Measurements from ENCODE around the gene HAGHL. TPM values are rescaled to one million over a fixed set of nuclear protein-coding genes. Genes with fewer than 3 reads are reported as not detected.

Gene HAGHL
- total and polyA plus RNA-seq, 2 donors (not counting 3 experiments of a cell fraction or from before 2014, with no cell fraction given), result 6.3 to 6.8 TPM

DNA sequence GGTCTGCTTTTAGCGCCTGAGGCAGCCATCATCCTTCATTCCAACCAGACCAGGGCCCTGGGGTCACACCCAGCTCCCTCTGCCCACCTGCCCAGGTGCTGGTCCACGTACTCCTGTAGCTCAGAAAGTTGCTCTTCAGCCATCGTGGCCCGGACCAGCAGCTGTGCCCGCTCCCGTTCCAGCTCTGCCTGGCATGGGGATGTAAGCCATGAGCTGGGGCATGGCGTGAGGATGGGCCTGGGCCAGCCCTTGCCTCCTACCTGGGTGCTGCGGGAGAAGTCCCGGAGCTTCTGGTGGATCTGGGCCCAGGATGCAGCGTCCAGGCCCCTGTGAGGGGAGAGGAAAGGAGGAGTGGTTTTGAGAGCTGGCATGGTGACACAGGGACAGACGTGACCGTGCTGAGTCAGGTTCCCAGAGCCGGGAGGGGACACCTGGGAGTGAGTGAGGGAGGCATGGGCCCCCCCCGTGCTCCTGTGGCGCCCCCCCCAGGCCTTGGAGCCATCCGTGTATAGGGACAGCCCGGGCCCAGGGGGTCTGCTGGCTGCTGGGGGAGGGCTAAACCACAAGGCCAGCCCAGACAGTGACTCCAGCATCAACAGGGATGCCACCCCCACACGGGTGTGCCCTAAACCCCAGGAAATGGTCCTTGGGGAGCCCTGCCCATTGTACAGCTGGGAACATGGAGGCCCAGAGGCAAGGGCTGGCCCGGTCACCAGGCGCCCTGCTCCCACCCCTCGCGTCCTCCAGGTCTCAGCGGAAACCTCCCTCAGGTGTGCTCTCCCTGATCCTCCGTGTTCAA lies 3.9 kb upstream of the HAGHL start:
- dilution Hi-C loops (cut with MboI; ENCODE audit: extremely low pct_ligation_motif_present, low sequenced_read_pairs), result no loop called here
- H3K9ac ChIP-seq (replicated peaks; ENCODE audit: extremely low read depth, insufficient read depth, low read length), result no peak overlapping the region
- TF ChIP-seq POLR2AphosphoS5 (IDR thresholded peaks at IDR 0.05; ENCODE audit: insufficient read depth, low read depth, low read length) (no peak), EZH2 (IDR thresholded peaks at IDR 0.05; ENCODE audit: borderline replicate concordance, low read depth, low read length, severe bottlenecking) (no peak), POLR2A (IDR thresholded peaks at IDR 0.05; ENCODE audit: low read depth, low read length) (no peak), GATA2 (IDR thresholded peaks at IDR 0.05; ENCODE audit: insufficient read depth, insufficient read length, low read depth, low read length) (no peak), MYC (IDR thresholded peaks at IDR 0.05; ENCODE audit: low read depth, low read length) (no peak)
- TF ChIP-seq, protein P1, sequence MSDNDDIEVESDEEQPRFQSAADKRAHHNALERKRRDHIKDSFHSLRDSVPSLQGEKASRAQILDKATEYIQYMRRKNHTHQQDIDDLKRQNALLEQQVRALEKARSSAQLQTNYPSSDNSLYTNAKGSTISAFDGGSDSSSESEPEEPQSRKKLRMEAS (IDR thresholded peaks at IDR 0.05; ENCODE audit: insufficient read depth, insufficient read length), result no peak
- intact Hi-C loops (cut with micrococcal nuclease), result no loop called here
- no peaks in the 10 kb centered on the region for H3K79me2 ChIP-seq (ENCODE audit: control insufficient read depth, insufficient read depth, low read length)
- no peaks in the 10 kb centered on the region for H3K27me3 ChIP-seq (ENCODE audit: control insufficient read depth in 2 of 2, insufficient read depth in 2 of 2, low read length in 2 of 2)
- H3K4me1 ChIP-seq (ENCODE audit: control insufficient read depth, extremely low read depth, insufficient read depth, low read length), result peaks cover 24% of the 10 kb centered on the region
- ChIA-PET CTCF (interaction anchor here (1.4 kb wide), 1 partner anchor 65 kb away, joined by 4 read pairs; the partner anchor contains the start of genes CHTF18 and RPUSD1), POLR2A (no interaction called here)
- no peak overlapping the region for H2AFZ ChIP-seq (ENCODE audit: low read depth, low read length)
- H3K9me1 ChIP-seq (replicated peaks; ENCODE audit: control insufficient read depth, extremely low read depth, insufficient read depth, low read length), result no peaks in the 10 kb centered on the region
- no TSS peak for BruUV-seq (replicated peaks)
- FAIRE-seq (no peak), DNase-seq (ENCODE audit: low read depth, low spot score) (no peak)
- H3K27ac ChIP-seq (ENCODE audit: insufficient read depth, low read depth, low read length), result no peak overlapping the region
- H3K9me3 ChIP-seq (replicated peaks; ENCODE audit: control insufficient read depth, insufficient read depth, low read length), result no peaks in the 10 kb centered on the region
- no peak overlapping the region for H3K4me2 ChIP-seq (ENCODE audit: insufficient read depth, low read length)
- H3K4me3 ChIP-seq (replicated peaks in 1 of 3; ENCODE audit: insufficient read depth in 1 of 3, low read depth in 1 of 3, low read length in 3 of 3), result no peak overlapping the region
- H4K20me1 ChIP-seq (replicated peaks; ENCODE audit: control insufficient read depth, extremely low read depth, insufficient read depth, low read length), result no peaks in the 10 kb centered on the region
- no peaks in the 10 kb centered on the region for H3K36me3 ChIP-seq (ENCODE audit: control insufficient read depth in 2 of 2, extremely low read depth in 1 of 2, insufficient read depth in 2 of 2, low read length in 2 of 2)

DNA sequence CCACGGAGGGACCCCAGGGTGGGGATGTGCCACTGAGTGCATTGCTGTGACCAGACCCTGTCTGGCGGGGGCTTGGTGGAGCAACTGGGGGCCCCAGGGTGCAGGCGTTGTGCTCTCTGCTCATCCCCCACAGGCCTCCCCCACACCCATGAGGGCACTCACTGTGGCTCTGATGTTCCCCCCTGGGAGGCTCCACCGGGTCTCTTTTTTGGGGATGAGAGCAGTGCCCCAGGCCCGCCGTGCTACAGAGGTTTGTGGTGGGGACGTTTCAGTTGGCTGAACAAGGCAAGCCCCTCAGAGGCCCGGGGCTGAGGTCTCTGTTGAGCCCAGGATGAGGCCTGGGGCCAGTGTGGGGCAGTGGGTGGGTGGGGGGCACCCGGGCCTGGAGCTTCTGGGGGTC lies 3.2 kb upstream of the HAGHL start:
- H3K4me2 ChIP-seq (ENCODE audit: insufficient read depth, low read length), result no peak overlapping the region
- POLR2A ChIA-PET, result no interaction called here

More for the DNA sequence above, 3.2 kb upstream of the HAGHL start:
- dilution Hi-C loops (cut with MboI; ENCODE audit: extremely low pct_ligation_motif_present, low sequenced_read_pairs) (no loop called here), intact Hi-C loops (cut with micrococcal nuclease) (no loop called here)
- Histone ChIP-seq H3K27me3 (ENCODE audit: control insufficient read depth in 2 of 2, insufficient read depth in 2 of 2, low read length in 2 of 2) (no peaks in the 10 kb centered on the region), H3K4me1 (ENCODE audit: control insufficient read depth, extremely low read depth, insufficient read depth, low read length) (peaks cover 27% of the 10 kb centered on the region), H4K20me1 (replicated peaks; ENCODE audit: control insufficient read depth, extremely low read depth, insufficient read depth, low read length) (no peaks in the 10 kb centered on the region), H3K9me3 (replicated peaks; ENCODE audit: control insufficient read depth, insufficient read depth, low read length) (no peaks in the 10 kb centered on the region), H2AFZ (ENCODE audit: low read depth, low read length) (no peak overlapping the region), H3K9ac (replicated peaks; ENCODE audit: extremely low read depth, insufficient read depth, low read length) (no peak overlapping the region), H3K9me1 (replicated peaks; ENCODE audit: control insufficient read depth, extremely low read depth, insufficient read depth, low read length) (no peaks in the 10 kb centered on the region), H3K36me3 (ENCODE audit: control insufficient read depth in 2 of 2, extremely low read depth in 1 of 2, insufficient read depth in 2 of 2, low read length in 2 of 2) (no peaks in the 10 kb centered on the region), H3K79me2 (ENCODE audit: control insufficient read depth, insufficient read depth, low read length) (no peaks in the 10 kb centered on the region), H3K4me3 (replicated peaks in 1 of 3; ENCODE audit: insufficient read depth in 1 of 3, low read depth in 1 of 3, low read length in 3 of 3) (no peak overlapping the region), H3K27ac (ENCODE audit: insufficient read depth, low read depth, low read length) (no peak overlapping the region)
- no peak for DNase-seq (ENCODE audit: low read depth, low spot score)
- CTCF ChIA-PET, result interaction anchor here (1.4 to 5.7 kb wide), 2 partner anchors 8 to 64 kb away, joined by 4 to 34 read pairs; partner anchors contain the start of genes CHTF18, METRN and RPUSD1
- TF ChIP-seq, protein P1 (IDR thresholded peaks at IDR 0.05; ENCODE audit: insufficient read depth, insufficient read length), result no peak
- TF ChIP-seq POLR2A (IDR thresholded peaks at IDR 0.05; ENCODE audit: low read depth, low read length), result no peak
- no peak for TF ChIP-seq MYC (IDR thresholded peaks at IDR 0.05; ENCODE audit: low read depth, low read length)
- TF ChIP-seq POLR2AphosphoS5 (IDR thresholded peaks at IDR 0.05; ENCODE audit: insufficient read depth, low read depth, low read length), result no peak
- TF ChIP-seq JUN (IDR thresholded peaks at IDR 0.05; ENCODE audit: borderline replicate concordance, insufficient read depth, insufficient read length, low read depth), result no peak
- BruUV-seq (replicated peaks), result no TSS peak
- FAIRE-seq, result no peak
